GM19467 (cell line): ENCODE results near the gene SLC35F3.
"Not testable (repeated sequence)": the region's sequence is repeated elsewhere in the genome, so short reads cannot be mapped to it uniquely, and the experiment has no call there.

Experiments
- ATAC-seq: cut with Tn5 transposase; IDR thresholded peaks from one replicate; pipeline ENCODE4 v1.9.1; 2021; ENCODE audit warnings: mild to moderate bottlenecking, moderate library complexity; ENCODE audit not compliant: unreplicated experiment

SLC35F3 gene

GRCh38 chr1:234176000-234176399 lies 271.5 kb downstream of the SLC35F3 start:
- ATAC-seq, result no peak

DNA sequence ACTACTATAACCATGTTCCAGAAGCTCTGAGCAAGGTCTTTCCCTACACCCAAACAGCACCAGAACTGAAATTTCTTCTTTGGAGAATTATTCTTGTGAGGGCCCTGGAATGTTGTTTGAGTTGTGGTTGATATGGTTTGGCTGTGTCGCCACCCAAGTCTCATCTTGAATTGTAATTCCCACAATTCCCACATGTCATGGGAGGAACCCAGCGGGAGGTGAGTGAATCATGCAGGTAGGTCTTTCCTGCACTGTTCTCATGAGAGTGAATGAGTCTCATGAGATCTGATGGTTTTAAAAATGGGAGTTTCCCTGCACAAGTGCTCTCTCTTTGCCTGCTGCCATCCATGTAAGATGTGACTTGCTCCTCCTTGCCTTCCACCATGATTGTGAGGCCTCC lies 272.4 kb downstream of the SLC35F3 start:
- ATAC-seq, result not testable (repeated sequence)

DNA sequence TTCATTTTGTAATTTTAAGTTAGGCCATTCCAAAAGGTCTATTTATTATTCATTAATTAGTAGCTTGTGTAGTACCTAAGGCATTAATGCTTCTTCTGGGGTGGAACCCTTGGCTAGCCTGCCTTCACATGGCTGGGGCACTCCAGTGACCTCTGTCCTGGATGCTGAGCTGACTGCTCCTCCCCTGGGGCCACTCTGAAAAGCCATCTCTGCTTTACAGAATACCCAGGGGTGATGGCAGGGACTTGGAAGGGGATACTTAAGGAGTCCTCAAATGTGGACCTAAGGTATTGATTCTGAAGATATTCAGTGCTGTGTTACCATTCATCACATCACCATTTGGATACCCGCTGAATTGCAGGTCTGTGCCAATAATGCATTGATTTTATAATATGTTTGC lies 281.0 kb downstream of the SLC35F3 start:
- no peak for ATAC-seq

GRCh38 chr1:234186037-234186688 lies 281.7 kb downstream of the SLC35F3 start:
- no peak for ATAC-seq

DNA sequence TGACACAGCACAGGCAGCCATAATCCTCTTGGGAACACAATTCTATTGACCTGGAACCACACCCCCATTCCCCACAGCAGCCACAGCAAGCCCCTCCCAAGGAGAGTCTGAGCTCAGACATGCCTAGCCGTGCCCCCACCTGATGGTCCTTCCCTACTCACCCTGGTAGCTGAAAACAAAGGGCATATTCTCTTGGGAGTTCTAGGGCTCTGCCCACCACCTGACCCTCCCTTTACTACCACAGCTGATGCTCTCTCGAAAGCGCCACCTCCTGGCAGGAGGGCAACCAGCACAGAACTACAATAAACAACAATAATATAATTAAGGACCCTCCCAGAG lies 283.9 kb downstream of the SLC35F3 start:
- no peak for ATAC-seq

DNA sequence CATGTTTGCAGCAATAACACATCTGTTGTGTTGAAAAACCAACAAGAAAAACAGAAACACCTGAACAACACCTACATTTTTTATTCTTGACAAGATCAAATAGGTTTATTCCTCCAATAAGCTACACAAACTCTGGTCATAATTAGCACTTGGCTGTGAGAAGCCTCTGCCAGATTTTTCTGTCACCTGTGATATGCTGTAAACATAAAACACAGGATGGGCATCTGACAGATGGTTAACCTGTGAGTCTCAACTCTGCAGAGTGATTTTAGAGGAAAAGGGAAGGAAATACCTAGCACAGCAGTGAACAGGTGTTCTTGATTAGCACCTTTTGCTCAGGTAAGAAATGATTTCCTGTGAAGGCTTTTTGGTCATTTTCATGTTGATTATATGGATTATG lies 293.4 kb downstream of the SLC35F3 start:
- ATAC-seq, result no peak

DNA sequence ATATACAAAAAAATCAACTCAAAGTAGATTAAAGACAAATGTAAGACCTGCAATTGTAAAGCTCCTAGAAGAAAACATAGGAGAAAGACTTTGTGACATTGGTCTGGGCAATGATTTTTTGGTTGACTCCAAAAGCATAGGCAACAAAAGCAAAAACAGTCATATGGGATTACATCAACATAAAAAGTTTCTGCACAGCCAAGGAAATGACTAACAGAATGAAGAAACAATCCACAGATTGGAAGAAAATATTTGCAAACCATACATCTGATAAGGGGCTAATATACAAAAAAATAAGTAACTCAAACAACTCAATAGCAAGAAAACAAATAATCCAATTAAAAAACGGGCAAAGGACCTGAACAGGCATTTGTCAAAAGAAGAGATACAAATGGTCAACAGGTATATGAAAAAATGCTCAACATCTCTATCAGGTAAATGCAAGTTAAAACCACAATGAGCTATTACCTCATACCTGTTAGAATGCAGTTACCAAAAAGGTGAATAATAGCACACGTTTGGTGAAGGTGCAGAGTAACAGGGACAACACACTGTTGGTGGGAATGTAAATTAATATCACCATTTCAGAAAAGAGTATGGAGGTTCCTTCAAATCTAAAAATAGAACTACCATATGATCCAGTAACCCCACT lies 295.1 kb downstream of the SLC35F3 start:
- no peak for ATAC-seq

DNA sequence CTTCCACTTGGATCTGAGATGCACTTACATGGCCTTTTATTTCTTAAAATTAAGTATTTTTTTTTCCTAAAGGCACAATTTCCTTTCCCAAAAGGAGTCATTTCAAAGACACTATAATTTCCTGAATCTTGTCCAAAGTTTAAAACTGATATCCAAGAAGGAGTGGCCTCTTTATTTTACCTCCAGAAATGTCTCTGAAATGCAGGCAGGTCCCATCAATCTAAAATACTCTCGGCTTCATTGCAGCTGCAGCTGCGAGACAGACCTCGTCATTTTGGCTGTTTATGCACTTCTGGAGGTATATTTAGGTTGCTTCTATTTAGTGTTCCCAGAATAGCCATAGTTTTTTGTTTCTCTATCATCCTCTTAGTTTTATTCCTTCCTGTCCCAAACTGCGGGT lies 296.1 kb downstream of the SLC35F3 start:
- no peak for ATAC-seq

GRCh38 chr1:234201600-234201999 lies 297.1 kb downstream of the SLC35F3 start:
- ATAC-seq, result no peak

DNA sequence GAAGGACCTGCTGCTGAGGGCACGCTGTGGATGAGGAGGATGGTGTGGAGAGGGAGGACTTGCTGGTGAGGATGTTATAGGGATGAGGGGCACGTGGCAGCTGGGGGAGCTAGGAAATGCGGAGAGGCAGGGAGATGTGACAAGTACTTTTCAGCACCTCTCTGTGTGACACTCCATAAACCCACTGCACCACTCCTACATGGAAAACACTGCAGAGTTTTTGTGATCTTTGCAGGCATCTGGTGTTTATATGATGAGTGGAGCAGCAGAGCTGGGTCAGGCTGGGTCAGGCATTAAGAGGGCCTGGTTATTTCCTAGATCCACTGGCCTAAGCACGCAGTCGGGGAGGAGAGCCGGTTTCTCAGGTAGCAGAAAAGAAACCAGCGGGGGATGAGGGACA lies 301.5 kb downstream of the SLC35F3 start:
- no peak for ATAC-seq

GRCh38 chr1:234206651-234207284 lies 302.3 kb downstream of the SLC35F3 start:
- ATAC-seq, result no peak

DNA sequence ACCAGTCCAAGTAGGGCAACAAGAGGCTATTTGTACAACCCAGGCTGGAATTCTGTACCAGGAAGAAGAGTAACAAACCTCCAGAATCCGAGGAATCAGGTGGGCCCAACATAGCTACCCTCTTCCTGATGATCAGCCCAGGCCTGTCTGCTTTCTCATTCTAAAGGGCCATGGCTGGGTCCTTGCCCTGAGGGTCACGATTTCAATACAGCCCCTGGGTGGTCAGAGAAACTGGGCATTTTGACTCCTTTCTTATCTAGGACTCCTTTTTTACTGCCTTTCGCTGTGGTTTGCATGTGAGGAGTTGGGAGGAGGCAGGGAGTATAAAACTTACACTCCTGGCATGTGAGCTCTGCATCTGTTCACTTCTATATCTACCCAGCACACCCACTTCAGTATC lies 303.9 kb downstream of the SLC35F3 start:
- no peak for ATAC-seq

GRCh38 chr1:234208791-234209190 lies 304.3 kb downstream of the SLC35F3 start:
- ATAC-seq, result no peak

GRCh38 chr1:234210429-234210828 lies 306.0 kb downstream of the SLC35F3 start:
- not testable (repeated sequence) for ATAC-seq

GRCh38 chr1:234211855-234212254 lies 307.4 kb downstream of the SLC35F3 start:
- not testable (repeated sequence) for ATAC-seq

DNA sequence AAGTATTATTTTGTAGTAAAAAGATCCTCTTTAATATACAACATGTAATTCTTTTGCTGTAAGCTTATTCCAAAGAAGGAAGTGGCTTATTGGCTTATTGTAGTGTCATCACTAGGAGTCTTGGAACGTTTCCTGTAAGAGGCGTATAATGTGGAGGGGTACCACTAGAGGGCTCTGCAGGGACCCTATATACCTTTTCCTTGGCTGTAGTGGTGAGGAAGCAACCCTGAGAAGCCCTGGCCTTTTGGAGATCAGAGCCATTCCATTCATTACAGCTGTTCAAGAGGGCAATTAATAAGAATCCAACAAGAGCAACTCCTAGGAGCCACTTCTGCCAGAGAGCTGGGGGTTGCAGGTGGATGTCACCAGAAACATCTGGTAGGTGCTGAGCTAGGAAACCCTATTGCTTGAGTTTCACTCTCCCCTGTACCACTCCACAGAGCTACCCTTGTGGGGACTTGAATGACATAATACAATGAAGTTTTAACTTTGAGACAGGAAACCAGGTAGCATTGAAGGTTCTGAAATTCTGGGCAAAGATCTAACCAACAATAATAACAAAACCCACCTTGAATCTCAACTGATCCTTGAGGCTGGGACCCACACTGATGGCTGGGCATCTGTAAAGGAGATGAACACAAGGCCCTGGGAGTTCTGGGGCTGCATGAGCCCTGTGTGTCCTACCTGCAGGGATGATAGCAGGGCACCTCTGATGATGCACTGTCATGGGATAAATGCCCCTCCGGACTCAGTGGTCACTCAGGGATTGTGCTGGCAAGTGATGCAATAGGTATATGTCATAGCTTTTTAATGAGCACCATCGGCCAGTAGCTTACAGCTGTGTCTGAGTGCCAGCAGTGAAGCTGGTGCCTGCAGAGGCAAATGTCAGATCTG lies 308.5 kb downstream of the SLC35F3 start:
- peak; percentile 50 for ATAC-seq

DNA sequence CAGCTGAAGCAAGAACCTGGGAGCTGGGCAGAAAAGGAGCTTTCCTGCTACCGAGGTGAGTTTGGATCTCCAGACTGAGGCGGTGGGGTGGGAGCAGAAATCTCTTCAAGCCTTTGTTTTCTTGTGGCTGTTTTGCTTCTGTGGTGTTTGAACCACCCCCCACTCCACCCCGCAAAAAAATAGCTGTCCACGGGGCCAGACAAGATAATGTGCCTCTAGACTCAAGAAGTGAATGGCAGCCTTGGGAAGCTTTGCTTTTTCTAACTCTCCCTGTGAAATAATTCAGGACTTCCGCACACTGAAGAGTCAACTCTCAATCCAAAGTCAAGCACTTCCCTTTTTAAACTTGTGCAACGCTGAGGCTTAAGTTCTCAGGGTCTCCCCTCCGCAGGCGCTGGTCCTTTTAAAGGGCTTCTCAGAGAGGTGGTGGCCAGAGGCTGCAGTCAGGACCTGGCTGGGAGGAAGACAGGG lies 309.2 kb downstream of the SLC35F3 start:
- no peak for ATAC-seq

- ATAC-seq, result no peak
Observed at GRCh38 chr1:234214129-234214910, 309.8 kb downstream of the SLC35F3 start.

- ATAC-seq, result no peak
Observed at GRCh38 chr1:234214911-234215892, 310.7 kb downstream of the SLC35F3 start.
